ENCODE data around the gene ZXDC. TPM values are rescaled to one million over a fixed set of nuclear protein-coding genes. Genes with fewer than 3 reads are reported as not detected.

Gene ZXDC
- total and polyA plus RNA-seq, 7 experiments from 2014 or later = 10.3 to 71.9 (median 61.0) TPM

DNA sequence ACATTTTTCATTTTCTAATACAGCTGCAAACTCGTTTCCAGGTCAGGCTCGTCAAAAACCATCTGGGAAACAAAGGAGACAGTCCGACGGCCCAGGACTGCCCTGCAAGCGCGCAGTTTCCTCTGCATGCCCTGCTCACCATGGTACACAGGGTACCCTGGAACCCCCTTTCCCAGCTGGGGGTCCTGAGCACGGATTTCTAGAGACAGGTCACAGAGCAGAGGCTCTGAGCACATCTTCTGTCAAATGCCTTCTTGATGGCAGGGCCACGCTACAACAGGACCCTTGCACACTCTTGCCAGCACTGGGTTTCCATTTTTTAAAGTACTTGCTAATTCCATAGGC, 8.1 kb downstream of the ZXDC start:
- POLR2A ChIA-PET = no interaction called here
- Mint-ChIP-seq H3K9me3 (no peaks in the 10 kb centered on the region), H3K4me1 (peaks cover 28 to 67% (median 55%) of the 10 kb centered on the region in 7 donors), H3K27ac (no peak overlapping the region), H3K36me3 (peaks cover 32 to 66% (median 39%) of the 10 kb centered on the region in 5 donors), H3K4me3 (no peak overlapping the region), H3K27me3 (no peaks in the 10 kb centered on the region)
- ATAC-seq = no peak
- intact Hi-C loops (cut with micrococcal nuclease) = no loop called here
- H3K27ac ChIP-seq (ENCODE audit: low read depth, low read length) = no peak overlapping the region
- H3K36me3 ChIP-seq (ENCODE audit: control insufficient read depth in 2 of 3, insufficient read depth in 3 of 3, low read length in 3 of 3) = peaks cover 44 to 84% (median 58%) of the 10 kb centered on the region in 3 experiments
- no peaks in the 10 kb centered on the region for H3K27me3 ChIP-seq (ENCODE audit: control insufficient read depth in 2 of 2, insufficient read depth in 2 of 2, low read length in 2 of 2)
- no peaks in the 10 kb centered on the region for H3K9me3 ChIP-seq (ENCODE audit: control insufficient read depth in 2 of 3, low read length in 3 of 3)
- no peak overlapping the region for H3K4me3 ChIP-seq (ENCODE audit: low read length)
- DNase-seq = no peak
- CTCF ChIA-PET = no interaction called here
- H3K4me1 ChIP-seq (ENCODE audit: control insufficient read depth in 2 of 2, insufficient read depth in 2 of 2, low read length in 2 of 2) = peaks cover 7 to 9% of the 10 kb centered on the region in 2 donors

GRCh38 chr3:126466886-126467610, 8.6 kb downstream of the ZXDC start:
- Mint-ChIP-seq H3K27ac (no peak overlapping the region), H3K9me3 (no peaks in the 10 kb centered on the region), H3K36me3 (peaks cover 32 to 61% (median 39%) of the 10 kb centered on the region in 5 donors), H3K27me3 (no peaks in the 10 kb centered on the region), H3K4me3 (no peak overlapping the region), H3K4me1 (peaks cover 22 to 62% (median 50%) of the 10 kb centered on the region in 7 donors)
- Histone ChIP-seq H3K27ac (ENCODE audit: low read depth, low read length) (no peak overlapping the region), H3K4me3 (ENCODE audit: low read length) (no peak overlapping the region), H3K9me3 (ENCODE audit: control insufficient read depth in 2 of 3, low read length in 3 of 3) (no peaks in the 10 kb centered on the region), H3K27me3 (ENCODE audit: control insufficient read depth in 2 of 2, insufficient read depth in 2 of 2, low read length in 2 of 2) (no peaks in the 10 kb centered on the region), H3K36me3 (ENCODE audit: control insufficient read depth in 2 of 3, insufficient read depth in 3 of 3, low read length in 3 of 3) (peaks cover 46 to 85% (median 63%) of the 10 kb centered on the region in 3 experiments), H3K4me1 (ENCODE audit: control insufficient read depth in 2 of 2, insufficient read depth in 2 of 2, low read length in 2 of 2) (peaks cover 2 to 4% of the 10 kb centered on the region in 2 donors)
- intact Hi-C loops (cut with micrococcal nuclease) = no loop called here
- ATAC-seq (no peak), DNase-seq (no peak)
- CTCF ChIA-PET = no interaction called here
- POLR2A ChIA-PET = no interaction called here

DNA sequence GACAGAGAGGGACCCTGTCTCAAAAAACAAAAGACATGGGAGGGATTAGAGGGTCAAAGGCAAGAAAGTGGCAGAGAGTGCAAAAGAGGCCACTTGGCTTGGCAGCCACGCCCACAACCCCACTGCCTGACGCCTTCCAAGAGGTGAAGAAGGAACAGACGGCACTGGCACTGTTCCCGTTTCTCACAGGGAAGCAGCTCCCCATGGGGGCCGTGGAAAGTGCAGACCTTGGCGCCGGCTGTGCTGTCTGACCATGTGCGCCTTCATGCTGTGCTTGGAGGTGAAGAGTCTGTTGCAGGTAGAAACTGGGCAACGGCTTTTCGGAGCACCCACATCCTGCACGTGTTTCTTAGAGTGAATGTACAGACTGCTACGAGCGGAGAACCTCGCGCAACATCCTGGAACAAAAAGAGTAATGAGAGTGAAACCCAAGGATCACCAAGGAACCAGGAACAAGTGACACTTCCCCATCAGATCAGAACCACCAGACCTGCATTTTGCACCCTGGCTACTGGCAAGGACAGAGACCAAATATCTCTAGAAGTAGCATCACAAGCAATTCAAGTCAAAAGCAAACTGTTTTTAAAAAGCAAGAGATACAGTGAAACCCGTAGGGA, 9.7 kb downstream of the ZXDC start:
- H3K9me3 ChIP-seq (ENCODE audit: control insufficient read depth in 2 of 3, low read length in 3 of 3) = no peaks in the 10 kb centered on the region
- H3K27ac ChIP-seq (ENCODE audit: low read depth, low read length) = no peak overlapping the region
- H3K27me3 ChIP-seq (ENCODE audit: control insufficient read depth in 2 of 2, insufficient read depth in 2 of 2, low read length in 2 of 2) = no peaks in the 10 kb centered on the region
- POLR2A ChIA-PET = no interaction called here
- Mint-ChIP-seq H3K4me3 (no peak overlapping the region), H3K4me1 (peaks cover 22 to 59% (median 42%) of the 10 kb centered on the region in 7 donors), H3K36me3 (peaks cover 32 to 65% (median 44%) of the 10 kb centered on the region in 5 donors), H3K27me3 (no peaks in the 10 kb centered on the region), H3K9me3 (no peaks in the 10 kb centered on the region), H3K27ac (no peak overlapping the region)
- CTCF ChIA-PET = no interaction called here
- peaks cover 52 to 90% (median 58%) of the 10 kb centered on the region in 3 experiments for H3K36me3 ChIP-seq (ENCODE audit: control insufficient read depth in 2 of 3, insufficient read depth in 3 of 3, low read length in 3 of 3)
- ATAC-seq (peak; percentile 43), DNase-seq (no peak)
- H3K4me1 ChIP-seq (ENCODE audit: control insufficient read depth in 2 of 2, insufficient read depth in 2 of 2, low read length in 2 of 2) = no peaks in the 10 kb centered on the region
- no peak overlapping the region for H3K4me3 ChIP-seq (ENCODE audit: low read length)
- intact Hi-C loops (cut with micrococcal nuclease) = no loop called here

- no peak overlapping the region for H3K4me3 Mint-ChIP-seq
- Histone ChIP-seq H3K36me3 (ENCODE audit: control insufficient read depth in 2 of 3, insufficient read depth in 3 of 3, low read length in 3 of 3) (peaks cover 43 to 89% (median 54%) of the 10 kb centered on the region in 3 experiments), H3K27ac (ENCODE audit: low read depth, low read length) (no peak overlapping the region), H3K27me3 (ENCODE audit: control insufficient read depth in 2 of 2, insufficient read depth in 2 of 2, low read length in 2 of 2) (no peaks in the 10 kb centered on the region), H3K4me1 (ENCODE audit: control insufficient read depth in 2 of 2, insufficient read depth in 2 of 2, low read length in 2 of 2) (no peaks in the 10 kb centered on the region), H3K4me3 (ENCODE audit: low read length) (no peak overlapping the region), H3K9me3 (ENCODE audit: control insufficient read depth in 2 of 3, low read length in 3 of 3) (no peaks in the 10 kb centered on the region)
- CTCF ChIA-PET = no interaction called here
- DNase-seq (no peak), ATAC-seq (no peak)
- H3K27me3 Mint-ChIP-seq = no peaks in the 10 kb centered on the region
- peaks cover 22 to 50% (median 37%) of the 10 kb centered on the region in 7 donors for H3K4me1 Mint-ChIP-seq
- POLR2A ChIA-PET = no interaction called here
- H3K9me3 Mint-ChIP-seq = no peaks in the 10 kb centered on the region
- H3K27ac Mint-ChIP-seq = no peak overlapping the region
- intact Hi-C loops (cut with micrococcal nuclease) = no loop called here
- H3K36me3 Mint-ChIP-seq = peaks cover 32 to 62% (median 44%) of the 10 kb centered on the region in 5 donors
Measured at GRCh38 chr3:126464997-126465396, 10.7 kb downstream of the ZXDC start.

GRCh38 chr3:126464494-126464893, 11.2 kb downstream of the ZXDC start:
- Histone ChIP-seq H3K27me3 (ENCODE audit: control insufficient read depth in 2 of 2, insufficient read depth in 2 of 2, low read length in 2 of 2) (no peaks in the 10 kb centered on the region), H3K27ac (ENCODE audit: low read depth, low read length) (no peak overlapping the region), H3K4me1 (ENCODE audit: control insufficient read depth in 2 of 2, insufficient read depth in 2 of 2, low read length in 2 of 2) (no peaks in the 10 kb centered on the region), H3K9me3 (ENCODE audit: control insufficient read depth in 2 of 3, low read length in 3 of 3) (no peaks in the 10 kb centered on the region), H3K4me3 (ENCODE audit: low read length) (no peak overlapping the region), H3K36me3 (ENCODE audit: control insufficient read depth in 2 of 3, insufficient read depth in 3 of 3, low read length in 3 of 3) (peaks cover 38 to 89% (median 51%) of the 10 kb centered on the region in 3 experiments)
- peaks cover 17 to 45% (median 32%) of the 10 kb centered on the region in 7 donors for H3K4me1 Mint-ChIP-seq
- ATAC-seq = peak; percentile 28
- ChIA-PET POLR2A (no interaction called here), CTCF (no interaction called here)
- peaks cover 27 to 62% (median 39%) of the 10 kb centered on the region in 5 donors for H3K36me3 Mint-ChIP-seq
- DNase-seq = no peak
- H3K27me3 Mint-ChIP-seq = no peaks in the 10 kb centered on the region
- no peaks in the 10 kb centered on the region for H3K9me3 Mint-ChIP-seq
- no peak overlapping the region for H3K4me3 Mint-ChIP-seq
- intact Hi-C loops (cut with micrococcal nuclease) = no loop called here
- H3K27ac Mint-ChIP-seq = no peak overlapping the region

GRCh38 chr3:126464093-126464492, 11.6 kb downstream of the ZXDC start:
- Histone ChIP-seq H3K36me3 (ENCODE audit: control insufficient read depth in 2 of 3, insufficient read depth in 3 of 3, low read length in 3 of 3) (peaks cover 35 to 89% (median 50%) of the 10 kb centered on the region in 3 experiments), H3K9me3 (ENCODE audit: control insufficient read depth in 2 of 3, low read length in 3 of 3) (no peaks in the 10 kb centered on the region), H3K4me1 (ENCODE audit: control insufficient read depth in 2 of 2, insufficient read depth in 2 of 2, low read length in 2 of 2) (no peaks in the 10 kb centered on the region), H3K27me3 (ENCODE audit: control insufficient read depth in 2 of 2, insufficient read depth in 2 of 2, low read length in 2 of 2) (no peaks in the 10 kb centered on the region), H3K27ac (ENCODE audit: low read depth, low read length) (no peak overlapping the region), H3K4me3 (ENCODE audit: low read length) (no peak overlapping the region)
- peaks cover 23 to 62% (median 35%) of the 10 kb centered on the region in 5 donors for H3K36me3 Mint-ChIP-seq
- no peak for DNase-seq
- CTCF ChIA-PET = no interaction called here
- ATAC-seq = no peak
- POLR2A ChIA-PET = no interaction called here
- H3K27ac Mint-ChIP-seq = no peak overlapping the region
- no peak overlapping the region for H3K4me3 Mint-ChIP-seq
- no peaks in the 10 kb centered on the region for H3K27me3 Mint-ChIP-seq
- intact Hi-C loops (cut with micrococcal nuclease) = no loop called here
- peaks cover 13 to 43% (median 28%) of the 10 kb centered on the region in 7 donors for H3K4me1 Mint-ChIP-seq
- no peaks in the 10 kb centered on the region for H3K9me3 Mint-ChIP-seq

DNA sequence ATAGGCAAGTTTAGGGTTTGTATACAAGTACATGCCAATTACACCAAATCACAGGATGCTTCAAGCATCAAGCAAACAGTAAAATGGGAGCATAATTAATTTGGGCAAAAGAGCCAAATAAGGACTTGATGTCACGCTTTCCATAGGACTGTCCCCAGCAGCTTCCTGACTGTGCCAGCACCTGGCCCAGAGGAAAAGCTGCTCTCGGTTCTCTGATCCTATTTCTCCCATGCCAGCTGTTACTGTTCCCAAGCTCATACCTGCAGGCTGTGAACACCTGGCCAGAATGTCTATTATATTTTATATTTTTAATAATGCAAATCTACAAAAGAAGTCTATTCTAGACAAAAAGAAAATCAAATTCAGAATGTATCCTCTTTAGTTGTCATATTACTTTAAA, 12.2 kb downstream of the ZXDC start:
- H3K27ac Mint-ChIP-seq = no peak overlapping the region
- ChIA-PET POLR2A (no interaction called here), CTCF (no interaction called here)
- H3K4me3 Mint-ChIP-seq = no peak overlapping the region
- H3K27me3 Mint-ChIP-seq = no peaks in the 10 kb centered on the region
- Histone ChIP-seq H3K9me3 (ENCODE audit: control insufficient read depth in 2 of 3, low read length in 3 of 3) (no peaks in the 10 kb centered on the region), H3K4me1 (ENCODE audit: control insufficient read depth in 2 of 2, insufficient read depth in 2 of 2, low read length in 2 of 2) (no peaks in the 10 kb centered on the region), H3K4me3 (ENCODE audit: low read length) (no peak overlapping the region), H3K27ac (ENCODE audit: low read depth, low read length) (no peak overlapping the region), H3K27me3 (ENCODE audit: control insufficient read depth in 2 of 2, insufficient read depth in 2 of 2, low read length in 2 of 2) (no peaks in the 10 kb centered on the region), H3K36me3 (ENCODE audit: control insufficient read depth in 2 of 3, insufficient read depth in 3 of 3, low read length in 3 of 3) (peaks cover 35 to 85% (median 48%) of the 10 kb centered on the region in 3 experiments)
- DNase-seq = no peak
- no peaks in the 10 kb centered on the region for H3K9me3 Mint-ChIP-seq
- no peak for ATAC-seq
- H3K36me3 Mint-ChIP-seq = peaks cover 19 to 61% (median 32%) of the 10 kb centered on the region in 5 donors
- peaks cover 12 to 45% (median 26%) of the 10 kb centered on the region in 7 donors for H3K4me1 Mint-ChIP-seq
- intact Hi-C loops (cut with micrococcal nuclease) = no loop called here

Data from naive thymus-derived CD4-positive, alpha-beta T cell (primary cell).